GM23248 (cell line): ENCODE measurements around the gene PPFIA2. TPM values are rescaled to one million over a fixed set of nuclear protein-coding genes. Genes with fewer than 3 reads are reported as not detected.

ENCODE experiments used
- DNase-seq: peaks from one replicate; pipeline ENCODE4 v3.0.0-alpha.2; 2015
- H2AFZ ChIP-seq: fragments of 200-600 bp; sonication (generic); 2 replicates; pipeline ENCODE4 v1.6.1; 2016; ENCODE audit warnings: antibody characterized with exemption
- H3F3A ChIP-seq: fragments of 200-600 bp; sonication (generic); 2 replicates; pipeline ENCODE4 v1.6.1; 2016; ENCODE audit warnings: mild to moderate bottlenecking, antibody characterized with exemption, mixed run types; ENCODE audit not compliant: insufficient read depth
- H3K27ac ChIP-seq: fragments of 200-600 bp; sonication (generic); 2 replicates; pipeline ENCODE4 v1.5.1; 2016; ENCODE audit warnings: mild to moderate bottlenecking
- H3K27me3 ChIP-seq: fragments of 200-600 bp; sonication (generic); replicated peaks from 2 replicates; pipeline ENCODE4 v1.6.1; 2016; ENCODE audit warnings: mild to moderate bottlenecking; ENCODE audit not compliant: insufficient read depth
- H3K36me3 ChIP-seq: fragments of 200-600 bp; sonication (generic); 2 replicates; pipeline ENCODE4 v1.6.1; 2016; ENCODE audit warnings: low read depth, mild to moderate bottlenecking
- H3K4me1 ChIP-seq: fragments of 200-600 bp; sonication (generic); 2 replicates; pipeline ENCODE4 v1.6.1; 2016; ENCODE audit warnings: mild to moderate bottlenecking; ENCODE audit not compliant: insufficient read depth
- H3K4me2 ChIP-seq: fragments of 200-600 bp; sonication (generic); one replicate; pipeline ENCODE4 v1.6.1; 2016; ENCODE audit warnings: mild to moderate bottlenecking; ENCODE audit not compliant: unreplicated experiment
- H3K4me3 ChIP-seq: fragments of 200-600 bp; sonication (generic); 2 replicates; pipeline ENCODE4 v1.5.1; 2016; ENCODE audit warnings: mild to moderate bottlenecking
- H3K79me2 ChIP-seq: fragments of 200-600 bp; sonication (generic); 2 replicates; pipeline ENCODE4 v1.6.1; 2016; ENCODE audit warnings: mild to moderate bottlenecking; ENCODE audit not compliant: insufficient read depth
- H3K9ac ChIP-seq: fragments of 200-600 bp; sonication (generic); 2 replicates; pipeline ENCODE4 v1.6.1; 2016; ENCODE audit warnings: mild to moderate bottlenecking
- H3K9me2 ChIP-seq: fragments of 200-600 bp; sonication (generic); 2 replicates; pipeline ENCODE4 v1.6.1; 2016; ENCODE audit warnings: mixed run types, mild to moderate bottlenecking, moderate library complexity; ENCODE audit not compliant: insufficient read depth
- H3K9me3 ChIP-seq: fragments of 200-600 bp; sonication (generic); one replicate; pipeline ENCODE4 v1.6.1; 2017; ENCODE audit warnings: low read depth
- H4K20me1 ChIP-seq: fragments of 200-600 bp; sonication (generic); 2 replicates; pipeline ENCODE4 v1.6.0; 2016; ENCODE audit not compliant: insufficient read depth
- EZH2 ChIP-seq: fragments of 200-600 bp; sonication (generic); IDR thresholded peaks from 2 replicates; pipeline ENCODE4 v1.6.1; 2018; ENCODE audit warnings: antibody characterized with exemption, mild to moderate bottlenecking; ENCODE audit not compliant: insufficient read depth, poor library complexity, severe bottlenecking
- EZH2phosphoT487 ChIP-seq: fragments of 200-600 bp; sonication (generic); IDR thresholded peaks from 2 replicates; pipeline ENCODE4 v1.6.1; 2018; ENCODE audit warnings: antibody characterized with exemption, moderate library complexity, mild to moderate bottlenecking, low read depth; ENCODE audit not compliant: insufficient read depth
- WGBS, 2 experiments: methylation state at CpG; one replicate each; pipeline ENCODE4 v1.1.6; 2015 to 2017; ENCODE audit warnings: low lambda C conversion rate in 2 of 2, low coverage in 1 of 2; ENCODE audit errors: missing lambda C conversion rate in 2 of 2; 5-methylcytosine and 5-hydroxymethylcytosine counted together
- in situ Hi-C: fragments of 300-500 bp; cut with MboI; formaldehyde crosslinking; loops from 2 replicates; pipeline ENCODE4 v1.15.0; 2020
- polyA plus RNA-seq: library from polyadenylated mRNA; unstranded; fragments of >200 nt; fragmentation: Nextera tagmentation; extraction: Ambion mirVana; gene quantifications from 2 replicates; pipeline ENCODE4 v1.2.1, GENCODE V29; 2016
- total RNA-seq: library from RNA; depleted of rRNA; stranded (reverse); fragments of >200 nt; shearing (Covaris generic); gene quantifications from 2 replicates; pipeline ENCODE4 v1.2.3, GENCODE V29; 2014

The PPFIA2 gene
- total and polyA plus RNA-seq, 2 experiments from 2014 or later = not detected

DNA sequence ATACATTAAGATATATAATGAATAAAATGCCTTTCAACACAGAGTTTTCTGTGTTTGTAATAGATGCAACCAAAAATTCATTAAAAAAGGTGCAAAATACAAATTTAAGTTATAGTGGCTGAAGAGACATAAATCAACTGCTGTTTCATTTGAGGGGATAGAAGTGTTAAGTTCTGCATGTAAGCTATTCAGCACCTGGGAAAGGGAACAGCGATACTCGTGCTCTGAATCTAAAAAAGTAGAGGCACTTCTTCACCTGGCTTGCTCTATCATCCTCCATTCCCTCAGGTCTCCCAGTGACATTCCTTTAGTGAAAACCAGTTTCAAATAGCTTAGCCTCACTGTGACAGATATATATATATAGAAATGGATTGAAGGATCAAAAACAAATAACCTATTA is 458.7 kb downstream of the PPFIA2 start:
- Histone ChIP-seq H3K9me2 (no peaks in the 10 kb centered on the region), H3K4me1 (peaks cover 17% of the 10 kb centered on the region), H3K36me3 (no peaks in the 10 kb centered on the region), H3K9ac (no peak overlapping the region), H3K4me3 (no peak overlapping the region), H3K27me3 (no peaks in the 10 kb centered on the region), H3K4me2 (no peak overlapping the region), H3K79me2 (no peaks in the 10 kb centered on the region), H4K20me1 (no peaks in the 10 kb centered on the region), H3F3A (no peaks in the 10 kb centered on the region; the same call in 1 of the 2 replicates), H3K27ac (no peak overlapping the region), H3K9me3 (no peaks in the 10 kb centered on the region), H2AFZ (no peak overlapping the region)
- 32 to 49% methylated on average over 2 of the region's 2 CpGs for WGBS, 2 experiments
- no peak for TF ChIP-seq EZH2phosphoT487
- no peak for TF ChIP-seq EZH2
- DNase-seq = peak; percentile 1
- in situ Hi-C loops = no loop called here

DNA sequence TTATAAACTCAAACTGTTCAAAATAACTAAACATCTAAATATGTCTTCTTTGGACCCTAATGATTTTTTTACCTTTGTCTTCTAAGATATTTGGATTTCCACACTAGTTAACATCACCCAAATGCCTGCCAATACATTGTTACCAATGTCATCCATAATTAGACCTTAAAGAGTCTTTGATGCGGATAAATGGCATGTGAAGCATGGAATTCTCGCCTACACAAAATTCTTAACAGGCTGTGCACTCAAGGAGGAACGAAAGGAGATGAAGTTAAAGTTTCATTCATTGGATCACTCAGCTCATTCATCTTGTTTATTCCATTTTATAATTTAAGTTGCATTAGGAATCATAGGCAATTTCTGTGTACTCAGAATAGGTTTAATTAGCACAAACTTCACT is 461.5 kb downstream of the PPFIA2 start:
- no peaks in the 10 kb centered on the region for H3K9me3 ChIP-seq
- TF ChIP-seq EZH2phosphoT487 = no peak
- no peak for TF ChIP-seq EZH2
- in situ Hi-C loops = no loop called here
- peak overlapping the region; percentile 11 for H3K4me2 ChIP-seq
- no peaks in the 10 kb centered on the region for H3K9me2 ChIP-seq
- H3F3A ChIP-seq = no peaks in the 10 kb centered on the region; the same call in 1 of the 2 replicates
- H3K4me1 ChIP-seq = peaks cover 17% of the 10 kb centered on the region
- H3K9ac ChIP-seq = no peak overlapping the region
- H3K4me3 ChIP-seq = no peak overlapping the region
- no peaks in the 10 kb centered on the region for H3K79me2 ChIP-seq
- H3K27ac ChIP-seq = no peak overlapping the region
- no peaks in the 10 kb centered on the region for H3K36me3 ChIP-seq
- H3K27me3 ChIP-seq = no peaks in the 10 kb centered on the region
- peak; percentile 23 for DNase-seq
- 42% methylated on average over 3 of the region's 3 CpGs for WGBS, 2 experiments
- H4K20me1 ChIP-seq = no peaks in the 10 kb centered on the region
- H2AFZ ChIP-seq = no peak overlapping the region

DNA sequence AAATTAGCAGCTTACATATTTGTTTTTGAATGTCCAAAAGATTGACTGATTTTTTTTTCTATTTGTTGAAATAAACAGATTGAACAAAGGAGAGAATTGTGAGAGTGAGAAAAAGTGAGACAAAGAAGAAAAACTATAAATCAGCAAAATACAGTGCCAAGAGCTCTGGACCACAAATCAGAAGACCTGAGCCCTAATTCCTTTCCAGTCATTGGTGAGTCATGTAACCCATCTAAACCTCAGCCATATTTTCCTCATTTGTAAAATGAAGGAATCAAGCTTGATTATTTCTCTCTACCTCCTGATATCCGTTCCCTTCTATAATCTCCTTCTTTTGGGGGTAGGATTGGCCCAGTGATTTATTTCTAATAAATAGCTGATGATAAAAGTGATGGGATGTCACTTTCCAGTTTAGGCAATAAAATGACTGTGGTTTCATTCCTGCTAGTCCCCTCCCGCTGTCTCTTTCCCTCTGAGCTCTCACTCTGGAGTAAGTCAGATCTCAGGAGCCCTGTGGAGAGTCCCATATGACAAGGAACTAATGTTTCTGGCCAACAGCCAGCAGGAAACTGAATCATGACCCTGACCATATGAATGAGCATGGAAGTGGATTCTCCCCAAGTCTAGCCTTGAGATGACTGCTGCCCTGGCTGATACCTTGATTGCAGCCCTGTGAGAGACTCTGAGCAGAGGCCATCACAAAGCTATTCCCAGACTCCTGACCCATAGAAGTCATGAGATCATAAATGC is 462.4 kb downstream of the PPFIA2 start:
- Histone ChIP-seq H2AFZ (no peak overlapping the region), H3K4me1 (peaks cover 17% of the 10 kb centered on the region), H3K9ac (no peak overlapping the region), H3K36me3 (no peaks in the 10 kb centered on the region), H3F3A (no peaks in the 10 kb centered on the region; the same call in 1 of the 2 replicates), H3K9me3 (no peaks in the 10 kb centered on the region), H3K4me3 (no peak overlapping the region), H3K79me2 (no peaks in the 10 kb centered on the region), H3K27ac (no peak overlapping the region), H3K27me3 (no peaks in the 10 kb centered on the region), H4K20me1 (no peaks in the 10 kb centered on the region), H3K4me2 (no peak overlapping the region), H3K9me2 (no peaks in the 10 kb centered on the region)
- peak; percentile 56 for DNase-seq
- TF ChIP-seq EZH2 = no peak
- TF ChIP-seq EZH2phosphoT487 = no peak
- 42 to 48% methylated on average over 2 of the region's 2 CpGs for WGBS, 2 experiments
- in situ Hi-C loops = no loop called here

DNA sequence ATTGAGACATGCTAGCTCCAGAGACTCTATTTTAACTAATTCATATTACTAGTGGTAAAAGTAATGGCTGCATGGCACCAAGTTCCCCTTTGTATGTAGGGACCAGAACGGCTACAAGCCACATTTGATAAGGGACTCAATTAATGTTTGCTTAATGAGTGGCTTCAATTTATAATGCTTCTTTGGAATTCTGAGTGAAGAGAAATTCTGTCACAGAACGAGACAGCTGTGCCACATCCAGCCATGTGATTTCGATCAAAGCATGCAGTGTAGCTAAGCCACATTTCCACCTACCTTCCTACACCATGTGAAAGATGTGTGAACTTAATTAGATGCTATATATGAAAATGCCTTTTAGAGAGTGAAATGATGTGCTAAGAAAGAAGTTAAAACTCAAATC is 463.9 kb downstream of the PPFIA2 start:
- no peaks in the 10 kb centered on the region; the same call in 1 of the 2 replicates for H3F3A ChIP-seq
- no peak overlapping the region for H3K9ac ChIP-seq
- H3K27ac ChIP-seq = no peak overlapping the region
- H3K9me2 ChIP-seq = no peaks in the 10 kb centered on the region
- in situ Hi-C loops = no loop called here
- H4K20me1 ChIP-seq = no peaks in the 10 kb centered on the region
- H3K36me3 ChIP-seq = no peaks in the 10 kb centered on the region
- H2AFZ ChIP-seq = no peak overlapping the region
- 67 to 73% methylated on average over 3 of the region's 3 CpGs for WGBS, 2 experiments
- no peak for DNase-seq
- TF ChIP-seq EZH2 (no peak), EZH2phosphoT487 (no peak)
- no peak overlapping the region for H3K4me2 ChIP-seq
- H3K79me2 ChIP-seq = no peaks in the 10 kb centered on the region
- no peak overlapping the region for H3K4me3 ChIP-seq
- no peaks in the 10 kb centered on the region for H3K27me3 ChIP-seq
- H3K9me3 ChIP-seq = no peaks in the 10 kb centered on the region
- peaks cover 17% of the 10 kb centered on the region for H3K4me1 ChIP-seq
